NCI-H524 (cell line): ENCODE results near the gene RASA3.
A peak's percentile ranks its signal among the peaks of the same experiment; 100 is the strongest.

Source experiments
- DNase-seq, 2 experiments: peaks; one replicate each; lab custom pipeline; 2025; lab: John Stamatoyannopoulos, UW

RASA3 gene

DNA sequence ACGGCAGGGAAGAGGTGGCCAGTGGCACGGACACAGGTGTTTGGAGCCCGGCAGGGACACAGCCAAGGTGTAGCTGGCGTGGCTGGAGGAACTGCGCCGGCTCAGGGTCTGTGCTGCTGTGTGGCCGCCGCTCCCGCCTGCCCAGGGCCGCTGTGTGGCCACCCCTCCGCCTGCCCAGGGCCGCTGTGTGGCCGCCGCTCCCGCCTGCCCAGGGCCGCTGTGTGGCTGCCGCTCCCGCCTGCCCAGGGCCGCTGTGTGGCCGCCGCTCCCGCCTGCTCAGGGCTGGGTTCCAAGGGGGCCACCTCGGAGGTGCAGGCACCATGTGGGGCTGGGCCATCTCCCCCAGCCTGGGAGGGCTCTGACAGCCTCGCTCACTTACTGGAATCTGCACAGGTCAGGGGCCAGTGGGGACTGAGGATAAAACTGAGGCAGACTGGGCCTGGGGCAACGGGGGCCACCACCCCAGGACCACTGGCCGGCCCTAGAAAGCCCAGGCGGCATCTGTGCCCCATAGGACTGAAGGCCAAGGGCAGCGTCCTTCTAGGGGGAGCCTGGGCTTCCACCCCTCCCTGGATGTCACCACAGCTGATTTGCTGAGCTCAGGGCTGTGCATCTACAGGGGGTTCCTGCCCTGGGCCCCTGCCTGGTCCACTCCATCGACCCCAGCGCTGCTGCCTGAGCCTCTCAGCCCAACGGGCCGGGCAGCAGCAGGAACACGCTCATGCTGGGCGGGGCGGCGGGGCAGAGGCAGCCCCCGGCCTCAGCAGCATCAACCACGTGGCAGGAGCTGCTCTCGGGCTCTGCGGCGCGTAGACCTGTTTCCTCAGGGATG, 180.1 kb downstream of the RASA3 start:
- no peak for DNase-seq

- peak; percentile 27 to 55 for DNase-seq
Measured at GRCh38 chr13:113951246-113951999, 181.0 kb downstream of the RASA3 start.

DNA sequence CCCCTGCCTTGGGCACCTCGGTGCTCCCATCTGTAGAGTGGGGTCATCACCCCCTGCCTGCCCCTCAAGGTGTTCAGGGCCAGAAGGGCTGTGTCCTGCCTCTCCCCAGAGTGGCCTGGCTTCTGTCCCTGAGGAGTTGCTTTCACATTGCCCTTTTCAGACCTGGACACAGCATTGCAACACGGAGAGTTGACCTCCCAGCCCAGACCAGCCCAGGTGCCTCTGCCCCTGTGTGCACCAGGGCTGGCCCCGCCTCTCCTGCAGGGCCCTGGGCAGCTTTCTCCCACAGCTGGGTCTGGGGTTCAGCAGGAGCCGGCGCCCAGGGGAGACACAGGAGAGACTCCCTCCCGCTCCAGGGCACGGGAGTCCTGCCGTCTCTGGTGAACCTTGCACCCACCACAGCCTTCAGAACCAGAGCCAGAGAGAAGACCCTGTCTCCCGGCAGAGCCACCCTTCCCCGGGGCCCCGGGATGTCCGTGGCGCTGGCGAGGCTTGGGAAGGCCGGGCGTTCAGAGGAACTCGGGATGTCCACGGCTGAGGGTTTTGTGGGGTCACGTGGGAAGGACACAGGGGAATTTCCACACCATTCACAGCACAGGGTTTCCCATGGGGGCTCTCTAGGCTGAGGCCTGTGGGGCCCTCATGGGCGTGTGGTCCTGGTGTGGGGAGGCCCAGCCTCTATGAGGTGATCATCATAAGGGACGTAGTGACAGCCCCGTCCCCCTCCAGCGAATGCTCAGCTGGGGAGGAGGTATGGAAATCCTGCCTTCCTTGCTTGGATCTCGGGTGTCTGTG, 181.8 kb downstream of the RASA3 start:
- DNase-seq, result no peak

- DNase-seq, result no peak
Measured at GRCh38 chr13:113949546-113949945, 182.9 kb downstream of the RASA3 start.

GRCh38 chr13:113948034-113948742, 184.2 kb downstream of the RASA3 start:
- DNase-seq, result no peak

DNA sequence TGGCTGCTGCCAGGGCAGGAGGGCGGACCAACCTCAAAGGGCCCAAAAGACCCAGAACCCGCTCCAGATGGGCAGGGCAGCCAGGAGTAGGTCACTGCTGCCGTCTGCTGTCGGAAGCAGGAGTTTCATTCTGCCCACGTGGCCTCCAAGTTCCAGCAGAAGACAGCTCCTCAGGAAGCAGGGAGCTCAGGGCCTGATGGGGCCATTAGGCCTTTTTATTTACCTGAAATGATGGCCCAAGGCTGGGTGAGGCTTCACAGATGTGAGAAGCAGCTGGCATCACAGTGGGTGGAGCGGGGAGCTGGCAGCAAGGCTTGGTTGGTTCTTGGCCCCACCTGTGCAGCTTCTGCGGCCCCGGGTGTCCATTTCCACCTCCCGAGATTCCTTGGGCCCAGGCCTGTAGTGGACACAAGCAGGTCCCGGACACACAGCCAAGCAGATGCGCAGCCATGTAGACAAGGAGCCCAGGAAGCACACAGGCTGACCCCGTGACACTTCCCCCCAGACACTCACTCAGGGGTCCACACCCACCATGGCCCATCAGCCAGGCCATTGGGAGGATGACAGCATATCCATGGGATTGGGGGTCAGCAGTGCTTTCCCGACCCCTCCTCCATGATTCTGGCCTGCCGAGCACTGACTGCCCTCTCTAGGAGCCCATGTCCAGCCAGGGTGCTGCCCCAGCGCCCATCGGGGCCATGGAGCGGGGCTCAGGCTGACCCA, 185.0 kb downstream of the RASA3 start:
- DNase-seq, result peak; percentile 3 to 19

GRCh38 chr13:113946409-113947181, 185.8 kb downstream of the RASA3 start:
- DNase-seq, result no peak

- DNase-seq, result no peak
Measured at GRCh38 chr13:113945857-113946408, 186.5 kb downstream of the RASA3 start.

DNA sequence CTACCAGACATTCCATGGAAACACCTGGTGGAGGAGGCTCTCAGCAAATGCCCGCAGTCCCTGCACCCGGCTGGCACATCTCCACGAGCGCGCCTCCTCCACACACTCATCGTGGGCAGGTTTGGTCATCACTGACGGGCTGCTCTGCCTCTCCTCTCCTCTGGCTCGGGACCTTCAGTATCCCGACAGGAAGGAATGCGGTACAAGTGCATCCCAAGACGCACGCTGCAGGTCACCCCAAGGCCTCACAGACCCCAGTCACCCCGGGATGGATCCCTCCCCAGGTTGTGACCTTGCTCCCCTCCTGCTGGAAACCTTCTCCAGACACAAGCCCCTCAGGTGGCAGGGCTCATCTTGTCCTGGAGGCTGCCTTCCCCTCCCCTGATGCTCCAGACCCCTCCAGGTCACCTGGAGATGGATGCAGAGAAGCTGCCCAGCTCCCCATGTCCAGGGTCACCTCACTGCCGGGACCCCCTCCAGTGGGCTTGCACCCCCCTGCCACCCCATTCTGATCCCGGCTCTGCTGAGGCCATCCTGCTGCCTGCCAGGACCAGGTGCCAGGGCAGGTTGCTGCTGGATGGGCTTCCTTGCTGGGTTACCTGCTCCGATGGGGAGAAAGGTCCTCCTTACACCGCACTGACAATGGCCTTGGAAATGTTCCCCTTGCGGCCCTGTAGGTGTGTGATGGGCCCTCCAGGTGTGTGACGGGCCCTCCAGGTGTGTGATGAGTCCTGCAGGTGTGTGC, 188.4 kb downstream of the RASA3 start:
- DNase-seq, result no peak

GRCh38 chr13:113942591-113943103, 189.8 kb downstream of the RASA3 start:
- DNase-seq, result no peak

DNA sequence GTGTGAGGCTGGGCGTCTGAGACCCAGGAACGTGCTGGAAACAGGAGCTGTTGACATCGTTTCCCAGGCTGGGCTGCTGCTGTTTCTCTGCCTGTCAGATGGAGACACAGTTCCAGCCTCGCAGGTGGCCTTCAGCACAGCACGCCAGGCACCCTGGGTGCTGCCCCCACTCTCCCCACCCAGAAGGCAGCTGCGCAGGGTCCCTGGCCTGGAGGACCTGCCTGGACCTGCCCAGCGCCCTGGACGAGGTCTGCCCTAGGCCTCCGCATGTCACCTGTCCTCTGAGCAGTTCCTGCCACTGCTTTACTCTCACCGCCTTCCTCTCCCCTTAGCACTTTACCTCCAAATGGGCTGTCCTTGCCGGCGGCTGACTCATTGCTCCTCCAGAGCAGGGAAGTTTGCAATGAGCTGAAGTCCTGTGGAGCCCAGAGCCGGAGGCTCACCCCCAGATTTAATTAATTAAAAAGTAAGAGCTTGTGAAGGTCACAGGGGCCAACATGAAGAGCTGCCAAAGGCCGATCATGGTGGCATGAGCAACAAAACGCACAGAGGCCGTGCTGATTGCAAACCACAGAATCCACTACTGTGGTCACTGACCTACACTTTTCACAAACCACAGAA, 190.7 kb downstream of the RASA3 start:
- DNase-seq, result no peak

- no peak for DNase-seq
Measured at GRCh38 chr13:113939944-113940297, 192.5 kb downstream of the RASA3 start.

- DNase-seq, result no peak
Measured at GRCh38 chr13:113939129-113939943, 193.1 kb downstream of the RASA3 start.

DNA sequence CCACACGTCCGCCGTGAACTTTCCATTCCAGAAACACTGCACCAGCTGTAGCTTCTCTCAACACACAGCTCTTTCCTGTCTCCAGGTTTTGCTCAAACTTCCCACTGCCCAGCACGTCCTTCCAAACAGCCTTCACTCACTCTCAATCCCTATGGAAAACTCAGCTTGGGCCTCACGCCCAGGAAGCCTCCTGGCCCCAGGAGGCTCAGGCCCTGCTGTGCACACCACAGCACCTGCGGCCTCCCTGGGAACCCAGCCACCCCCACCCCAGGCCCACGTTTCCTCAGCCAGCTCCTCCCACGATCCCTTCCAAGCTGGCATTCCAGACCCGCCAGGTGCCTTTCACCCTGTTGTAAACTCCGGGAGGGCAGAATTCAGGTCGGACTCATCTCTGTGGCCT, 193.7 kb downstream of the RASA3 start:
- DNase-seq, result no peak

DNA sequence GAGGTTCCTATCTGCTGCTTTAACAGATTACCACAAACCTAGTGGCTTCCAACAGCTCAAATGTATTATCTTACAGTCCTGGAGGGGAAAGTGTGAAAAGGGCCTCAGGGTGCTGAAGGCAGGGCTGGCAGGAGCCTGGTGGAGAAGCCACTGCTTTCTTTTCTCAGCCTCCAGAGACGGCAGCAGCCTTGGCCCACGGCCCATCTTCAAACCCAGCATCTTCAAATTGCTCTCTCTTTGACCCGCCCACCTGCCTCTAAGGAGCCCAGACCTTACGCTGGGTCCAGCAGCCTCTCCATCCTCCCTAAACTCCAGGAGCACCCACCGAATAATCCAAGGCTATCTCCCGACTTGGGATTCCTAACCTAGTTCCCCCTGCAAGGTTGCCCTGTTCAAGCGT, 194.2 kb downstream of the RASA3 start:
- DNase-seq, result no peak

GRCh38 chr13:113937527-113938180, 194.8 kb downstream of the RASA3 start:
- DNase-seq, result no peak

DNA sequence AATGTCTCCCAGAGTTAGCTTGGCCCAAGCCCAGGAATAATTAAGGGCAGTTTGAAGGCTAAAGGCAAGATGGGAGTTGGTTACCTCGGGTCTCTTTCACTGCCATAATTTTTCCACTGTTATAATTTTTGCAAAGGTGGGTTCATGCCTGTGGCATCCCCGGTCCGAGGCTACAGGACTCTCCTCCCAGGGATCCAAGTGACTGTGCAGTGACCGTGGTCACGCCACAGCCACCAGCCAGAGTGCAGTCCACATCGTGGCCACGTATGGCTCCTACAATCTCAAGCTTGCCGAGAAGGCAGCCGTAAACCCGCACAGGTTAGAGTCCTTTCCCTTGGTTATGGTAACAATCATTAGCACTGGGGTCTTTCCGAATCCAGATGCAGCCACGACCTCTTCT, 195.3 kb downstream of the RASA3 start:
- no peak for DNase-seq
